HepG2 (cell line): ENCODE data around the gene ATP6V0A1. TPM values are rescaled to one million over a fixed set of nuclear protein-coding genes. Genes with fewer than 3 reads are reported as not detected.
A peak's percentile ranks its signal among the peaks of the same experiment; 100 is the strongest.

Experiments used
- AFF4 ChIP-seq: sonication (generic); formaldehyde crosslinking; IDR thresholded peaks from 2 replicates; pipeline ENCODE4 v1.4.0; 2020; ENCODE audit warnings: missing genetic modification reagents
- ARID5B ChIP-seq: IDR thresholded peaks from 2 replicates; pipeline ENCODE4 v1.4.0; 2020; ENCODE audit warnings: mild to moderate bottlenecking, missing genetic modification reagents
- HIVEP1 ChIP-seq: sonication (generic); formaldehyde crosslinking; IDR thresholded peaks from 2 replicates; pipeline ENCODE4 v1.4.0; 2020; ENCODE audit warnings: mild to moderate bottlenecking, missing genetic modification reagents
- KDM1A ChIP-seq: IDR thresholded peaks from 2 replicates; pipeline ENCODE4 v1.6.1; 2016; ENCODE audit warnings: missing compliant biosample characterization
- MIER2 ChIP-seq: IDR thresholded peaks from 2 replicates; pipeline ENCODE4 v1.6.1; 2016; ENCODE audit warnings: missing biosample characterization, missing genetic modification reagents
- RELA ChIP-seq: sonication (generic); formaldehyde crosslinking; IDR thresholded peaks from 2 replicates; pipeline ENCODE4 v1.4.0; 2020; ENCODE audit warnings: missing genetic modification reagents
- SALL1 ChIP-seq: sonication (generic); formaldehyde crosslinking; IDR thresholded peaks from 2 replicates; pipeline ENCODE4 v1.8.0; 2022; ENCODE audit warnings: mild to moderate bottlenecking, missing genetic modification reagents
- SSRP1 ChIP-seq: IDR thresholded peaks from 2 replicates; pipeline ENCODE4 v1.6.1; 2016; ENCODE audit warnings: control low read depth
- TBX2 ChIP-seq: sonication (generic); formaldehyde crosslinking; IDR thresholded peaks from 2 replicates; pipeline ENCODE4 v1.5.0; 2020; ENCODE audit warnings: missing genetic modification reagents, mild to moderate bottlenecking, borderline replicate concordance
- THAP9 ChIP-seq: sonication (generic); formaldehyde crosslinking; IDR thresholded peaks from 2 replicates; pipeline ENCODE4; 2020; ENCODE audit warnings: missing genetic modification reagents, mild to moderate bottlenecking, borderline replicate concordance
- ZBTB42 ChIP-seq: sonication (generic); formaldehyde crosslinking; IDR thresholded peaks from 2 replicates; pipeline ENCODE4 v1.5.0; 2020; ENCODE audit warnings: mild to moderate bottlenecking, missing genetic modification reagents
- ZHX1 ChIP-seq: sonication (generic); formaldehyde crosslinking; IDR thresholded peaks from 2 replicates; pipeline ENCODE4 v1.8.1; 2022; ENCODE audit warnings: low read depth, mild to moderate bottlenecking, missing genetic modification reagents
- ZMYM4 ChIP-seq: sonication (generic); formaldehyde crosslinking; IDR thresholded peaks from 2 replicates; pipeline ENCODE4 v1.8.1; 2023; ENCODE audit warnings: mild to moderate bottlenecking, missing genetic modification reagents
- ZNF282 ChIP-seq: fragments of 450-650 bp; IDR thresholded peaks from 2 replicates; pipeline ENCODE4 v1.6.1; 2018; ENCODE audit not compliant: partially characterized antibody
- polyA plus RNA-seq, 8 experiments: library from polyadenylated mRNA; depleted of rRNA in 3 of 8; stranded (reverse) in 7 of 8; unstranded in 1 of 8; fragments of >200 nt; fragmentation: Illumina TruSeq in 4 of 8; extraction: Trizol in 4 of 8; gene quantifications; 2 replicates each; pipeline versions ENCODE4 v1.2.1 to v1.2.3, GENCODE V29; 2011 to 2016; ENCODE audit warnings: low read depth in 4 of 8, missing spikeins in 1 of 8, mixed read lengths in 1 of 8; ENCODE audit not compliant: insufficient read depth in 1 of 8
- total RNA-seq, 5 experiments: library from RNA; depleted of rRNA; stranded (reverse); fragments of >200 nt; fragmentation: Illumina TruSeq; extraction: Trizol; gene quantifications; 2 replicates each; pipeline ENCODE4 v1.2.3, GENCODE V29; 2016; ENCODE audit warnings: low read depth in 1 of 5

ATP6V0A1 gene
- total and polyA plus RNA-seq, 2 of the 13 experiments (the other 11 are each of a cell fraction or from before 2014, with no cell fraction given) = 27.9 to 54.1 TPM

- TF ChIP-seq AFF4 (CRISPR knock-in tag) (peak; percentile 48; the same call in 1 of the 2 replicates), ARID5B (CRISPR knock-in tag) (peak; percentile 51), HIVEP1 (no peak), SSRP1 (CRISPR knock-in tag) (peak; percentile 91), MIER2 (CRISPR knock-in tag) (peak; percentile 50; the same call in 1 of the 2 replicates), ZNF282 (no peak), THAP9 (CRISPR knock-in tag) (0 out of 2 replicates have a peak, but pooled peaks have one; percentile 36), RELA (CRISPR knock-in tag) (no peak), TBX2 (0 out of 2 replicates have a peak, but pooled peaks have one; percentile 38), ZMYM4 (CRISPR knock-in tag) (0 out of 2 replicates have a peak, but pooled peaks have one; percentile 27), KDM1A (CRISPR knock-in tag) (0 out of 2 replicates have a peak, but pooled peaks have one; percentile 6), ZBTB42 (CRISPR knock-in tag) (no peak), SALL1 (CRISPR knock-in tag) (peak; percentile 57), ZHX1 (CRISPR knock-in tag) (no peak)
Measured at GRCh38 chr17:42428141-42428944, 30.3 kb upstream of the ATP6V0A1 start (continued).
